Gastrocnemius medialis (tissue), 4 donors: ENCODE data around the gene PAPPA.

ENCODE experiments used
- CTCF ChIP-seq, 5 experiments: fragments of 450-650 bp in 3 of 5; fragments of 200-600 bp in 2 of 5; sonication (generic) in 2 of 5; IDR thresholded peaks in 4 of 5; conservative IDR thresholded peaks in 1 of 5; 1 replicate in 4 of 5; 2 replicates in 1 of 5; pipeline ENCODE4 v1.5.1; 2016 to 2019; ENCODE audit warnings: antibody characterized with exemption in 5 of 5, mild to moderate bottlenecking in 3 of 5, moderate library complexity in 3 of 5
- POLR2A ChIP-seq, 2 donors: fragments of 450-650 bp; IDR thresholded peaks; one replicate each; pipeline ENCODE4 v1.6.1; 2017; ENCODE audit warnings: antibody characterized with exemption in 2 of 2, mild to moderate bottlenecking in 2 of 2, moderate library complexity in 2 of 2

DNA sequence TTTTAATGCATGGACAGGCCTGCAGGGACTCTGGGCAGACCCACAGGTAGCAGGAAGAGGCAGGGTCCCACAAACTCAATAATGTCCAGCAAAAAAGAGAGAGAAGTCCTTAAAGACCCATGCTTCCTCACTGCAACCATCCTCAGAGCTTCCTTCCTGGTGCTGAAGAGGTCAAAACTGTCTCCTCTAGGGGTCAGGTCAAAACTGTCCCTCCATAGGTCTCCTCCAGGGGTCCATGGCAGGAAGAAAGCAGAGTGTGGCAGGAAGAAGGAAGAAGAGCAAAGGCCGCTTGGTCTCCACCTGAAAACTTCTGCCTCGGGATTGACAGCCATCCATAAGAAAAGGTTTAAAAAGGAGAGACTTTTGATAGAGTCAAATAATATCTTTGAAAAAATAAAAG lies 271.7 kb downstream of the PAPPA start:
- TF ChIP-seq POLR2A (IDR thresholded peaks at IDR 0.05) (no peak), CTCF (IDR thresholded peaks at IDR 0.05 in 4 of 5, conservative IDR thresholded peaks at IDR 0.05 in 1 of 5) (no peak)
